PC-3 (cell line): ENCODE data around the gene MSI1.

Source experiments
- CTCF ChIP-seq: fragments of 300-600 bp; sonication (generic); conservative IDR thresholded peaks from 2 replicates; pipeline ENCODE4 v1.5.1; 2017; ENCODE audit warnings: antibody characterized with exemption, low read depth, mild to moderate bottlenecking, low read length
- EZH2 ChIP-seq: fragments of 300-600 bp; sonication (generic); IDR thresholded peaks from one replicate; pipeline ENCODE4 v1.6.1; 2017; ENCODE audit warnings: antibody characterized with exemption, mild to moderate bottlenecking, low read length; ENCODE audit not compliant: unreplicated experiment
- EZH2phosphoT487 ChIP-seq: fragments of 300-600 bp; sonication (generic); IDR thresholded peaks from 2 replicates; pipeline ENCODE4 v1.6.1; 2018; ENCODE audit warnings: mild to moderate bottlenecking, antibody characterized with exemption, low read length, borderline replicate concordance

- TF ChIP-seq CTCF: no peak
- TF ChIP-seq EZH2: no peak
- TF ChIP-seq EZH2phosphoT487: no peak; the same call in 1 of the 2 replicates
Observed at GRCh38 chr12:120368789-120369602, at the start of gene MSI1.
